NCI-H774 (cell line): ENCODE results near the gene DYTN.

Source experiments
- DNase-seq: peaks from one replicate; lab custom pipeline; 2025; lab: John Stamatoyannopoulos, UW

DYTN gene

GRCh38 chr2:206700156-206700555 lies 18.0 kb downstream of the DYTN start:
- DNase-seq: no peak

GRCh38 chr2:206698811-206699210 lies 19.4 kb downstream of the DYTN start:
- DNase-seq: no peak

GRCh38 chr2:206696910-206697309 lies 21.3 kb downstream of the DYTN start:
- no peak for DNase-seq

GRCh38 chr2:206693399-206694137 lies 24.6 kb downstream of the DYTN start:
- DNase-seq: peak; percentile 73

GRCh38 chr2:206692971-206693370 lies 25.2 kb downstream of the DYTN start:
- DNase-seq: no peak

GRCh38 chr2:206688990-206689389 lies 29.2 kb downstream of the DYTN start:
- no peak for DNase-seq

- no peak for DNase-seq
Measured at GRCh38 chr2:206688453-206688852, 29.7 kb downstream of the DYTN start.

GRCh38 chr2:206683546-206683945 lies 34.6 kb downstream of the DYTN start:
- no peak for DNase-seq

GRCh38 chr2:206670531-206671319 lies 47.5 kb downstream of the DYTN start:
- no peak for DNase-seq

- no peak for DNase-seq
Measured at GRCh38 chr2:206665251-206665650, 52.9 kb downstream of the DYTN start.

GRCh38 chr2:206657087-206657486 lies 61.1 kb downstream of the DYTN start:
- DNase-seq: no peak

- DNase-seq: no peak
Measured at GRCh38 chr2:206647985-206648384, 70.2 kb downstream of the DYTN start.

GRCh38 chr2:206642075-206643025 lies 75.8 kb downstream of the DYTN start, which contains the start of gene FAM237A:
Gene FAM237A (plus strand): TSS chr2:206642487. CDS start chr2:206644237, 1,750 bp downstream.
- DNase-seq: peak; percentile 3

GRCh38 chr2:206641226-206641625 lies 77.0 kb downstream of the DYTN start:
- no peak for DNase-seq

GRCh38 chr2:206639636-206640035 lies 78.6 kb downstream of the DYTN start:
- no peak for DNase-seq

- DNase-seq: no peak
Measured at GRCh38 chr2:206635015-206635414, 83.2 kb downstream of the DYTN start.

- DNase-seq: no peak
Measured at GRCh38 chr2:206631340-206631739, 86.9 kb downstream of the DYTN start.

GRCh38 chr2:206627632-206628031 lies 90.6 kb downstream of the DYTN start:
- no peak for DNase-seq

GRCh38 chr2:206626108-206626507 lies 92.1 kb downstream of the DYTN start:
- DNase-seq: no peak

- DNase-seq: no peak
Measured at GRCh38 chr2:206619011-206619410, 99.2 kb downstream of the DYTN start.

- no peak for DNase-seq
Measured at GRCh38 chr2:206616151-206616550, 102.0 kb downstream of the DYTN start.

- no peak for DNase-seq
Measured at GRCh38 chr2:206615417-206616089, 102.6 kb downstream of the DYTN start.
